Keratinocyte (primary cell): Measurements from ENCODE around the gene EPAS1. TPM values are rescaled to one million over a fixed set of nuclear protein-coding genes. Genes with fewer than 3 reads are reported as not detected.

Experiments
- DNase-seq: peaks from one replicate; pipeline ENCODE4 v3.0.0-alpha.2; 2011; ENCODE audit warnings: low read depth, missing footprints, low spot score
- FAIRE-seq: peaks from 2 replicates; lab custom pipeline; 2011; peaks lifted over from hg19 to GRCh38; lab: Jason Lieb, UNC
- H2AFZ ChIP-seq: 2 replicates; pipeline ENCODE4 v1.6.0; 2012; ENCODE audit warnings: low read length, control low read depth, inconsistent platforms; ENCODE audit not compliant: control insufficient read depth
- H3K27ac ChIP-seq: 2 replicates; pipeline ENCODE4 v1.5.1; 2011; ENCODE audit warnings: low read length; ENCODE audit not compliant: control insufficient read depth, insufficient read depth
- H3K27me3 ChIP-seq: 3 replicates; pipeline ENCODE4 v1.6.0; 2011; ENCODE audit warnings: low read length; ENCODE audit not compliant: control insufficient read depth, insufficient read depth; ENCODE audit errors: extremely low read depth
- H3K36me3 ChIP-seq, 2 experiments: 2 replicates in 1 of 2; 3 replicates in 1 of 2; pipeline ENCODE4 v1.5.1; 2011; ENCODE audit warnings: low read length in 2 of 2, mild to moderate bottlenecking in 1 of 2; ENCODE audit not compliant: control insufficient read depth in 2 of 2, insufficient read depth in 2 of 2; ENCODE audit errors: extremely low read depth in 1 of 2
- H3K4me1 ChIP-seq: 3 replicates; pipeline ENCODE4 v1.5.1; 2011; ENCODE audit warnings: low read length; ENCODE audit not compliant: control insufficient read depth, insufficient read depth; ENCODE audit errors: extremely low read depth
- H3K4me2 ChIP-seq: 3 replicates; pipeline ENCODE4 v1.6.0; 2011; ENCODE audit warnings: low read depth, low read length; ENCODE audit not compliant: control insufficient read depth, insufficient read depth; ENCODE audit errors: extremely low read depth
- H3K4me3 ChIP-seq, 3 experiments: fragments of 200-600 bp in 1 of 3; sonication (generic) in 1 of 3; 2 replicates in 2 of 3; 3 replicates in 1 of 3; pipeline ENCODE4 v1.5.1; 2011 to 2016; ENCODE audit warnings: low read length in 3 of 3, mild to moderate bottlenecking in 3 of 3, control low read depth in 2 of 3, inconsistent platforms in 1 of 3, low read depth in 1 of 3, mixed read lengths in 1 of 3, mixed run types in 1 of 3, moderate library complexity in 1 of 3; ENCODE audit not compliant: control insufficient read depth in 2 of 3, insufficient read depth in 2 of 3; ENCODE audit errors: extremely low read depth in 1 of 3
- H3K79me2 ChIP-seq: 2 replicates; pipeline ENCODE4 v1.6.0; 2012; ENCODE audit warnings: low read length; ENCODE audit not compliant: control insufficient read depth, insufficient read depth
- H3K9ac ChIP-seq: 3 replicates; pipeline ENCODE4 v1.6.0; 2011; ENCODE audit warnings: low read length; ENCODE audit not compliant: control insufficient read depth, insufficient read depth; ENCODE audit errors: extremely low read depth
- H3K9me1 ChIP-seq: 3 replicates; pipeline ENCODE4 v1.6.0; 2011; ENCODE audit warnings: low read length; ENCODE audit not compliant: control insufficient read depth, insufficient read depth; ENCODE audit errors: extremely low read depth
- H3K9me3 ChIP-seq: 2 replicates; pipeline ENCODE4 v1.5.1; 2012; ENCODE audit warnings: low read depth, low read length; ENCODE audit not compliant: control insufficient read depth
- H4K20me1 ChIP-seq: 3 replicates; pipeline ENCODE4 v1.6.0; 2011; ENCODE audit warnings: low read length; ENCODE audit not compliant: control insufficient read depth, insufficient read depth; ENCODE audit errors: extremely low read depth
- EZH2 ChIP-seq: IDR thresholded peaks from one replicate; pipeline ENCODE4 v1.6.1; 2012; ENCODE audit warnings: inconsistent platforms, mild to moderate bottlenecking, low read length, moderate library complexity
- dilution Hi-C: fragments of 300-500 bp; cut with MboI; formaldehyde crosslinking; loops from one replicate; pipeline ENCODE4 v1.7.0; 2020; ENCODE audit warnings: low sequenced_read_pairs; ENCODE audit not compliant: extremely low pct_ligation_motif_present
- polyA plus RNA-seq, 5 experiments: library from polyadenylated mRNA; depleted of rRNA in 3 of 5; stranded (reverse) in 3 of 5; stranded (forward) in 1 of 5; unstranded in 1 of 5; fragments of >200 nt; gene quantifications; 1 replicate in 1 of 5; 2 replicates in 3 of 5; 3 replicates in 1 of 5; pipeline versions ENCODE4 v1.2.1 to v1.2.3, GENCODE V29; 2011 to 2012; ENCODE audit warnings: missing spikeins in 2 of 5, low read depth in 1 of 5, low replicate concordance in 1 of 5
- TF ChIP-seq, protein P1 (sequence below), 3 experiments: IDR thresholded peaks in 1 of 3; conservative IDR thresholded peaks in 1 of 3; optimal IDR thresholded peaks in 1 of 3; 2 replicates in 2 of 3; 3 replicates in 1 of 3; pipeline versions ENCODE3 to v1.5.1; 2011; ENCODE audit warnings: low read length in 3 of 3, mild to moderate bottlenecking in 3 of 3, moderate library complexity in 2 of 3, control low read depth in 1 of 3, inconsistent platforms in 1 of 3; ENCODE audit not compliant: insufficient read depth in 2 of 3; ENCODE audit errors: extremely low read depth in 1 of 3

Gene EPAS1
- polyA plus RNA-seq, 1 donor (not counting 4 experiments of a cell fraction or from before 2014, with no cell fraction given), result 96.7 TPM

DNA sequence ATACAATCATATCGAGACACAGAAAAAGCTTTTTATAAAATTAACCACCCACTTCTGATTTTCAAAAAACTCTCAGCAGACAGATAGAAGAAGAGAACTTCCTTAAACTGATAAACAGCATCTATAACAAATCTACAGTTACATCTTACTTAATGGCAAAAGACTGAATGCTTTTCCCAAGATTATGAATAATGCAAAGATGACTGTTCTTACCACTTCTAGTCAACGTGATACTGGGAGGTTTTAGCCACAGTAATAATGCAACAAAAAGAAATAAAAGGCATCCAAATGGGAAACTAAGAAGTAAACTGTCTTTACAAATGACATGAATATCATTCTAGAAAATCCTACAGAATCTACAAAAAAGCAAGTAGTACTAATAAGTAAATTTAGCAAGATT, 124.2 kb downstream of the EPAS1 start:
- dilution Hi-C loops, result no loop called here

DNA sequence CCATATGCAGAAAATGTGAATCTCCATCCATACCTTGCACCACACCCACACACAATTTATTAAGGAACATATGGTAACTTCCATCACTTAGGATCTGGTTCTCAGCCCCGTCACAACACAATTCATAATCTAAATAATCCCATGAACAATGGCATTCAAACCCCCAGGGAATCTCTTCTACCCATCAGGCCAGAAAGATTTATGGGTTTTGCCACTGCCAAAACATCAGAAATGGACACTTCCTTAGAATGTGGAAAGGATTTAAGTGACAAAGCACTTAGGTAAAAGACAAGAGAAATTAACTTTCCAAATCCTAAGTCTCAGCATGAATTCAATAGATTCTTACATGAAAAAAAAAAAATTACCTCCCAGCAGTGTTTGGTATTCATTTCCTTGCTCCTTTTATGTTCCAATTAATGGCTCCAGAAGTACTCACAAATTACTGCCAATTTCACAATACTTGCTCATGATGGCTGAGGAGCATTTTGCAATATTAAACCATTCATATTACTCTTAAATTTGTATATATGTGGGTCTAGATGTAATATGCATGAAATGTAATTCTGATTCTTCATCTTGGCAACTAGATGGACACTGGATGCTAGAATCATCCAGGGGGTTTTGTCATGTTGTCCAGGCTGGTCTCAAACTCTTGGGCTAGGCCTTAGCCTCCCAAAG, 125.6 kb downstream of the EPAS1 start:
- dilution Hi-C loops, result no loop called here
- no peak for TF ChIP-seq EZH2
- TF ChIP-seq, protein P1, sequence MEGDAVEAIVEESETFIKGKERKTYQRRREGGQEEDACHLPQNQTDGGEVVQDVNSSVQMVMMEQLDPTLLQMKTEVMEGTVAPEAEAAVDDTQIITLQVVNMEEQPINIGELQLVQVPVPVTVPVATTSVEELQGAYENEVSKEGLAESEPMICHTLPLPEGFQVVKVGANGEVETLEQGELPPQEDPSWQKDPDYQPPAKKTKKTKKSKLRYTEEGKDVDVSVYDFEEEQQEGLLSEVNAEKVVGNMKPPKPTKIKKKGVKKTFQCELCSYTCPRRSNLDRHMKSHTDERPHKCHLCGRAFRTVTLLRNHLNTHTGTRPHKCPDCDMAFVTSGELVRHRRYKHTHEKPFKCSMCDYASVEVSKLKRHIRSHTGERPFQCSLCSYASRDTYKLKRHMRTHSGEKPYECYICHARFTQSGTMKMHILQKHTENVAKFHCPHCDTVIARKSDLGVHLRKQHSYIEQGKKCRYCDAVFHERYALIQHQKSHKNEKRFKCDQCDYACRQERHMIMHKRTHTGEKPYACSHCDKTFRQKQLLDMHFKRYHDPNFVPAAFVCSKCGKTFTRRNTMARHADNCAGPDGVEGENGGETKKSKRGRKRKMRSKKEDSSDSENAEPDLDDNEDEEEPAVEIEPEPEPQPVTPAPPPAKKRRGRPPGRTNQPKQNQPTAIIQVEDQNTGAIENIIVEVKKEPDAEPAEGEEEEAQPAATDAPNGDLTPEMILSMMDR (optimal IDR thresholded peaks at IDR 0.05 in 1 of 3, IDR thresholded peaks at IDR 0.05 in 1 of 3, conservative IDR thresholded peaks at IDR 0.05 in 1 of 3; ENCODE audit: extremely low read depth in 1 of 3, insufficient read depth in 2 of 3, low read length in 3 of 3), result no peak
- Histone ChIP-seq H4K20me1 (no peaks in the 10 kb centered on the region), H3K27me3 (no peaks in the 10 kb centered on the region), H3K4me2 (no peak overlapping the region), H3K9me3 (no peaks in the 10 kb centered on the region), H3K27ac (no peak overlapping the region), H3K79me2 (no peaks in the 10 kb centered on the region), H3K36me3 (no peaks in the 10 kb centered on the region), H3K9me1 (no peaks in the 10 kb centered on the region), H3K4me3 (no peak overlapping the region), H2AFZ (no peak overlapping the region), H3K9ac (no peak overlapping the region), H3K4me1 (no peaks in the 10 kb centered on the region)
- DNase-seq (no peak), FAIRE-seq (no peak)

More for the DNA sequence above, 124.2 kb downstream of the EPAS1 start:
- H4K20me1 ChIP-seq, result no peaks in the 10 kb centered on the region
- H3K4me3 ChIP-seq, result no peak overlapping the region
- H3K4me1 ChIP-seq, result no peaks in the 10 kb centered on the region
- no peaks in the 10 kb centered on the region for H3K27me3 ChIP-seq
- H2AFZ ChIP-seq, result no peak overlapping the region
- H3K27ac ChIP-seq, result no peak overlapping the region
- H3K4me2 ChIP-seq, result no peak overlapping the region
- H3K36me3 ChIP-seq, result no peaks in the 10 kb centered on the region
- no peak overlapping the region for H3K9ac ChIP-seq
- no peak for TF ChIP-seq EZH2
- TF ChIP-seq, protein P1 (optimal IDR thresholded peaks at IDR 0.05 in 1 of 3, IDR thresholded peaks at IDR 0.05 in 1 of 3, conservative IDR thresholded peaks at IDR 0.05 in 1 of 3; ENCODE audit: extremely low read depth in 1 of 3, insufficient read depth in 2 of 3, low read length in 3 of 3), result no peak
- no peak for DNase-seq
- FAIRE-seq, result no peak
- H3K9me3 ChIP-seq, result no peaks in the 10 kb centered on the region
- H3K9me1 ChIP-seq, result no peaks in the 10 kb centered on the region
- H3K79me2 ChIP-seq, result no peaks in the 10 kb centered on the region
